NCI-H526 treated with DMSO at 0.1 percent for 48 hours (cell line): ENCODE data around the gene TPD52L1.

Source experiments
- DNase-seq: peaks from one replicate; lab custom pipeline; 2025; lab: John Stamatoyannopoulos, UW

The TPD52L1 gene

GRCh38 chr6:125307150-125307838, 153.7 kb downstream of the TPD52L1 start:
- DNase-seq = no peak

DNA sequence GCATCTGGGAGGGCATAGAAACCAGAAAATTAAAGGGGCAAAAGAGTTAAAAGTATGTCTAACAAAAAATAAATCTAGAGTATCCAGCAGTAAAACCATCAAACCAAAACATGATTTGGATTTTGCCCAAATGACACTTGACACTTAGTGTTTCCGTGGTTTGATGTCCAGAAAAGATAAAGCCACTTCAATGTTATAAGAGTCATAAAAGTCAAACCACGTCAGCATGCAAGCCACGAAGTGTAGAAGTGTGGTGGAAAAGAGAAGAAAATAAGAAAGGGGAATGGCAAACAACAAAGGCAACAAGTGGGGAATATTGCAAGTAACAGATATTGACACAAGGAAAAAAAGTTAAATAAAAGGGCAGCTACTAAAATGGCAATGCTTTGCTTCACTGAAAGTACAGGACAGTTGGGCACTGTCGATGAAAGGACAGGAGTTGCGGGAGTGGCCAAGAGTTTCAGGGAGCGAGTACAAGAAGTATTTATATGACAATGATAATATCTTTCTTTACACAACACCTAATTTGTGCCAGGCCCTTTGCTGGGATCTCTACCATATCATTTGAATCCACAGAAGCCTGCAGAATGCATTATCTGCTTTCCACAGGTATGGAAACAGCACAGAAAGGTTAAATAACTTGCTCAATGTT, 154.5 kb downstream of the TPD52L1 start:
- no peak for DNase-seq

DNA sequence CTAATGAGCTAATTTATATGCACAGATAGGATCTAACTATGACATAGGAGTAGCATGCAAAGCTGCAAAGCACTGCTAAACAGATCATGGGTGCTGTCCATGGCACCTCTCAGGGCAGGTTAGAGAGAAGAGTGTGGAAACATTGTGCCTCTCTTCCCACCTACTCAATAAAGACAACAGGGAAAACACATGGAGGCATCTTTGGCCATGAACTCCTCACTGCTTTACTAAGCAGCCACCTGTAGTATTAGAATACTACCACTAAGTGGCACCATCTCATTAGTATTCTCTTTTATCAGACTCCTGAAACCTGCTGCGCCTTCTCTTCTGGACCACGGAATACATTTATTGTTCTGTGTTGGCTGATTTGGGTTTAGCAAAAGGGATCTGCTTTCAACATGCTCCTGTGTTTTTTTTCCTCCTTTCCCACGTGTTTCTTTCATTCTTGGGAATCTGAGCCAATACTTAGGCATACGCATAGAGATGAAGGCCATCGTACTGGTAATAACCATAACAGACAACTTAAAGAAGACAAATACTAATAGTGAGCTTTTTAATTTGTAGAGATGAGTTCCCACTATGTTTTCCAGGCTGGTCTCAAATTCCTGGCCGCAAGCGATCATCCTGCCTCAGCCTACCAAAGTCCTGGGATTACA, 157.5 kb downstream of the TPD52L1 start:
- peak; percentile 72 for DNase-seq

GRCh38 chr6:125312478-125312877, 158.9 kb downstream of the TPD52L1 start:
- DNase-seq = no peak

DNA sequence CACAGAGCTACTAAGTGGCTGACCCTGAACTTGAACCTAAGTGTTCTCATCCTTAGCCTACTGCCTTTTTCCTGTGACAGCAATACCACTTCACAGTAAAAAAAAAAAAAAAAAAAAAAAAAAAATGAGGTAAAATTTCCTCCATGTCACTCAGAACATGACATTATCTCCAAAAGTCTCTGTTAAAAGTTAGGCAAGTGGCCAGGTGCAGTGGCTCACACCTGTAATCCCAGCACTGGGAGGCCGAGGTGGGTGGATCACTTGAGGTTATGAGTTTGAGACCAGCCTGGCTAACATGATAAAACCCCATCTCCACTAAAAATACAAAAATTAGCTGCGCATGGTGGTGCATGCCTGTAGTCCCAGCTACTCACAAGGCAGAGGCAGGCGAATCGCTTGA, 159.4 kb downstream of the TPD52L1 start:
- DNase-seq = no peak
